Cerebellar nuclear complex (tissue), 1 donor: ENCODE results near the gene AGR2.
A peak's percentile ranks its signal among the peaks of the same experiment; 100 is the strongest.
"Not testable (repeated sequence)": the region's sequence is repeated elsewhere in the genome, so short reads cannot be mapped to it uniquely, and the experiment has no call there.

Experiments
- DNase-seq, 2 experiments: peaks; one replicate each; lab custom pipeline; 2025; lab: John Stamatoyannopoulos, UW

Gene AGR2

DNA sequence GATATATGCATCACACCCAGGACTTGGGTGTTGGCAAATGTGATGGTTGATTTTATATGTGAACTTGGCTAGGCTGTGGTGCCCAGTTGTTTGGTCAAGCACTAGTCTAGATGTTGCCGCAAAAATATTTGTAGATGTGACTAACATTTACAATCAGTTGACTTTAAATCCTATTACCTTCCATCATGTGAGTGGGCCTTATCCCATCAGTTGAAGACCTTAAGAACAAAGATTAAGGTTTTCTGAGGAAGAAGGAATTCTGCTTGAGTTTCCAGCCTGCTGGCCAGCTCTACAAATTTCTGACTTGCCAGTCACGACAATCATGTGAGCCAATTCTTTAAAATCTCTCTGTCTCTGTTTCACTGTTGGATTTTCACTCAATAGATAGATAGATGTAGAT is 30.9 kb downstream of the AGR2 start:
- DNase-seq: no peak

- DNase-seq: no peak
These were observed 31.5 kb downstream of the AGR2 start for GRCh38 chr7:16773326-16773725.

GRCh38 chr7:16770657-16771329 is 34.0 kb downstream of the AGR2 start:
- no peak for DNase-seq

DNA sequence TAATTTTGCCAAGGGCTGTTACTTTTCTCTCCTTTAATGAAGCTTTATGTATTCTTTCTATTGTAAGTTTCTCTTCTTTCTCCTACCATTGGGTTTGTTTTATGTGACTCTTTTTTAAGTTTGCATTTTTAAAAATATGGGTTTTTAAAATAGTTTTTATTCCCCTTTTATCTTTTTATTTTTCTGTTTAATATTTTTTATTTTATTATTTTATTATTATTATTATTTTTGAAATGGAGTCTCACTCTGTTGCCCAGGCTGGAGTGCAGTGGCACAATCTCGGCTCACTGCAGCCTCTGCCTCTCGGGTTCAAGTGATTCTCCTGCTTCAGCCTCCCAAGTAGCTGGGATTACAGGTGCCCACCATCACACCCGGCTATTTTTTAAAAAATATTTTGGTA is 34.8 kb downstream of the AGR2 start:
- not testable (repeated sequence) for DNase-seq

DNA sequence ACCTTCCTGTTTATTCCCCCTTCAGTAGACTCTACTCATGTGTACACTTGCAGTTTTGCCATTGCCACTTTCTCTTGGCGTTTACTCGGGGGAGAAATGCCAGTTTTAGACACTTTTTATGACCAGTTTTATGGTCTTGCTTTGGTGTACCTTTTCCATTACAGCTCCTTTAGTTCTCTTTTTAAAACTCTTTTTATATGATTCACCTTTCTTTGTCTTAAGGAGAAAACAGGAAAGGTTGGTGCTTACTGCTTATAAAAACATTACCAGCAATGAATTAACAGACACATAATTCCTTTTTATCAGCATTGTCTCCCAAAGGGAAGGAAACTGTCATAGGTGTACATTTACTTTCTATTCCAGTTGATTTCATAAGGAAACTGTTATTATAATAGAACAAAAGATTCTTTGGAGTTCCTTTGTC is 39.4 kb downstream of the AGR2 start:
- no peak for DNase-seq

GRCh38 chr7:16764942-16765341 is 39.9 kb downstream of the AGR2 start:
- DNase-seq: no peak

GRCh38 chr7:16762177-16762576 is 42.6 kb downstream of the AGR2 start:
- no peak for DNase-seq

DNA sequence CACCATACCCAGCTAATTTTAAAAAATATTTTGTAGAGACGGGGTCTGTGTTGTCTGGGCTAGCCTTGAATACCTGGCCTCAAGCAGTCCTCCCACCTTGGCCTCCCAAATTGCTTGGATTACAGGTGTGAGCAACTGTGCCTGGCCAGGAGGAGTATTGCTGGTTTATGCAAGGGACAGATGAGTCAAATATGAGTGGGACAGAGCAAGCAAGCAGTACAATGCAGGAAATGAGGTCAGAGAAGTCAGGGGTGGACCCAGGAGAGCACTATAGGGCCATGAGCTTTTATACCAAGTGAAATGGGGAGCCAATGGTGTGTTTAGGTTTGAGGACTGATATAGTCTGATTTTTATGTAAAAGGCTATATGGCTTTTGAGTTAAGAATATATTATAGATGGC is 45.0 kb downstream of the AGR2 start:
- no peak for DNase-seq

GRCh38 chr7:16758631-16759611 is 45.9 kb downstream of the AGR2 start:
- no peak for DNase-seq

DNA sequence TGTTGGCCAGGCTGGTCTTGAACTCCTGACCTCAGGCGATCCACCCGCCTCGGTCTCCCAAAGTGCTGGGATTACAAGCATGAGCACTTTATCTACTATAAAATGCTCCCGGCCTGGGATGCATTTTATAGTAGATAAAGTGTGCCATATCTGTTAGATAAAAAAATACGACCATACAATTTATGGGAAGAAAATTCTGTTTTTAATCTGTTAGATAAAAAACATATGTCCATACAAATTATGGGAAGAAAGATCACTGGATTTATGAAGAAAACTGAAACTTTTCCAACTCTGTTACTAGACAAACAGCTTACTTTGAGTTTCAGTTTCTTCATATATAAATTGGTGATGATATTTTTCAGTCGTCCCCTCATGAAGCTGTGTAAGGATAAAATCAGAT is 46.8 kb downstream of the AGR2 start:
- no peak for DNase-seq

DNA sequence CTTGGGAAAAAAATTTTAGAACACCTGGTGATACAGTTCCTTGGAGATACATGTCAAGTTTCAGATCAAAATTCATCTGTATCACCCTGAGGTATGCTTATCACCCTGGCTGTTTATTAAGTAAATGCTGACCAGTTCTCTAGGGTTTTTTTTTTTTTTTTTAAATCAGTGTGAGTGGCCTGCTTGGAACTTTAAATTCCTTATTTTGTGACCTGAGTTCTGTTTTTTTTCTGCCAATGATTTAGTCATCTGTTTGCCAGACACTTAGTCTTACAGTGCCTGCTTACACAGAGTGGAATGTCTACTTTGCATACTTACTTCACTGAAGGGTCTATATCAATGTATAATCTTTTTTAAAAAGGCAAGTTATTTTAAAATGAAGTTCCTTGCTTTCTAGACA is 49.4 kb downstream of the AGR2 start:
- no peak for DNase-seq

DNA sequence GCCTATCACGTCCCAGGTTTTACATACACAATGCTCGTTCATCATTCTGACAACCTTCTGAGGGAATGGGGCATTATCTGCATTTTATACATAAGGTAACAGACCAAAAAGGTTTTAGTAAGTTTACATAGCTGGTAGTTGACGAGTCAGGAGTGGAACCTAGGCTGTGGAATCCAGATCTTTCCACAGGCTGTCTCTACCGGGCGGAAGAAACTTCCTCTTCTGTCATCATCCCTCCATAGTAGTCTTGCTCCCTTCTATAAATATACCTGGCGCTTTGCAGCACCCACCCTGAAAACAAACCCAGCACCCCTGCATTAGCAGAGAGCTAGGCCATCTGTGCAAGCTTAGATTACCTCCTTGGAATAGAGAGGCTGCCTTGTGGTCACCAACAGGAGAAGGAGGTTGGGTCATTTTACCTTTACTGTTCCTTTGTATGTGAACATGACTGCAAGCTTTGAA is 49.9 kb downstream of the AGR2 start:
- DNase-seq: peak in 1 of 2 experiments; percentile 32

DNA sequence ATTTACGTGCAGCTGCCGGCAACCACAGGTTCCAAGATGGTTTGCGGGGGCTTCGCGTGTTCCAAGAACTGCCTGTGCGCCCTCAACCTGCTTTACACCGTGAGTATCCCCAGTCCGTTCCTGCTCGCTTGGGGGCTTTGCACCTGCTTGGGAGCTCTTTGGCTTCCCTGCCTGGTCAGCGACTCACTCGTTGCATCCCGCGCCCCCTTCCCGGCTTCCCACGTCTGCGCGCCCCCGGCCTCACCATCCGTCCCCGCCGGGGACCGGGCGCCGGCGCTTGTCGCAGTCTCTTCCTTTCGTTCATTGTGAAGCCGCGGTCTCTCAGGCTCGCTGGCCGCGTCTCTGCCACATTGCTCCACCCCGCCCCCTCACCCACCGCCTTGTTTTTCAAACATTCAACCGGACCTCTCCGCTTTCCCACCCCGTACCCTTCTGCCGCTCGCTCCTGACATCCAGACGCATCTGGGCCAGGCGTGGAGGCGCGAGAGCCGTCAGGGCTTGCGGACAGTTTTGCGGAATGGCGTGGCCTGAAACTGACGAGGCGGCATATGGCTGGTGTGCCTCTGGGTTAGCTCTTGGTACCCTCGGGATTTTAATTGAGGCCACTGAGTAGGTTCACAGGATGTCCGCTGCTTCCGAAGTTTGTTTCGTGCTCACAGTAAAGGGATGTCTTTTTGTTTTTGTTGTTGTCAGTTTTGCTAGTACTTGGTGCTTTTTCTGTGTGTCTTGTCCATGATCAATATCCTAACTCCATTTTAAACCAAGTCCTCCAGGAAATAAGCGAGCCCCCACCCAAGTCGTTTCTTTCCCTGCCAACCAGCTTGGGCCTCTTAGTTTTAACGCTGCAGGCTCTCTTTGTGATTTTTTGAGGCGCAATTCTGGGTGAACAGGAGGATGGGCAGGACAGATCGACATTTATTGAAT is 50.6 kb downstream of the AGR2 start:
- DNase-seq: no peak

GRCh38 chr7:16753102-16753931 is 51.5 kb downstream of the AGR2 start, which contains the start of gene TSPAN13:
Gene TSPAN13, plus strand, starts transcription at chr7:16753755. Its CDS starts 213 bp downstream, at chr7:16753968.
- DNase-seq: peak; percentile 29 to 78

DNA sequence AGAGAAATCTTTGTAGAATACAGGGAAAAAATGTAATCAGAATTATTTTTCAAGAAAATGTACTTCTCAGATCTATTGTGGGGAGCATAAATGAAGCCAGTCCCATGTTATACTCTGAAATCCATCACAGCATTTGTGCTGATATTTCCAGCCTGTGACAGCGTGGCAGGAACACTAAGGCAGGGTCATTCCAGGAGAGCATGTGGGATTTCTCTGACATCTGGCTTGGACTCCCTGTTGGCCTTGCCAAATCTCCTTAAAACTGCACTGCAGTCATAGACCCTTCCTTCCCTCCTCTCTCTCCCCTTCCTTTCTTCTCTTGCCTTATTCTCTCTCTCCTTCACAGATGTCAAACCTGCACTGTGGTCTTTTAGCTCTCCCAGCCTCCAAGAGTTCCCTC is 57.7 kb downstream of the AGR2 start:
- no peak for DNase-seq

DNA sequence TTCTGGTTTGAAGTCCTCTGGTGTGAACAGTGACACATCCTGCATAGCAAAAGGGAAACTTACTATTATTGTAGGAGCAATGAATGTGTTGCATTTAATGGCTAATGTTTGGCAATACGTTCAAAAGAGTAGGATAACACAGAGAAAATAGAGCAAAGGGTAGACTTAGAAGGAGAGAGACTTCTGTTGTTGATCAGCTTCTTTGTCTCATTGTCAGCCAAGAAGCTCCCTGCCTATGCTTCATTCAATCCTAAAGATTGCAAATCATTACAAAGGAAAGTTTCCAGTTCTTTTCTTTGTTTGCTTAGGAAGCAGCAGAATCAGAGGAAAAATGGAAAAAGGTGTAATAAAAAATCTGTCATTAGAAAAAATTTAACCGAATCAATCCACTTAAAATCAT is 59.2 kb downstream of the AGR2 start:
- DNase-seq: no peak

- no peak for DNase-seq
These were observed 60.1 kb downstream of the AGR2 start for GRCh38 chr7:16744518-16745250.

DNA sequence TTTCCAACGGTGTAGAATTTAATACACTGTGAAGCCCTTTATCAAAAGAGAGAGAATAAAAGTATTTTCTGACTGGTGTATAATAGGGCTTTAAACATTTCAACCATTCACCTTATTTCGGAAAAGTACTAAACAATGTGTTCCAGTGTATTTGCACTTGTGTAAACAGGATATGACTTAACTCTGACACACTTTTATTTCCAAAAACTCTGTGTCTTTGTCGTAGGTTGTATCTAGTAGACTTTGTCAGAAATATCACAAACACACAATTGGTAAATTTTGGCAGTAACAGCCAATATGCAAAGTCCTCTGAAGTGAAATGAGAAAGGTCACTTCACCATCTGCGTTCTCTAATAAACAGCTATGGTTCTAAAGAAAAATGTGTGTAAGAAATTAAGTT is 61.6 kb downstream of the AGR2 start:
- no peak for DNase-seq

DNA sequence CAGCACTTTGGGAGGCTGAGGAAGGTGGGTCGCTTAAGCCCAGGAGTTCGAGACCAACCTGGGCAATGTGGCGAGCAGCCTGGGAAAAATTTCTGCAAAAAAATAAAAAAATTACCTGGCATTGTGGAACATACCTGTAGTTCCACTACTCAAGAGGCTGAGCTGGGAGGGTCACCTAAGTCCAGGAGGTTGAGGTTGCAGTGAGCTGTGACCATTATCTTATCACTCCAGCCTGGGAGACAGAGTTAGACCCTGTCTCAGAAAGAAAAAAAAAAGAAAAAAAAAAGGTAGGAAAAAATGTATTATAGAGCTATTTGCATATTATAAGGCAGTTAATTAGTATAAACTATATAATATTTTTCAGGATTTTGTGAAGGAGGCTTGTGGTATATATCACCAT is 62.3 kb downstream of the AGR2 start:
- DNase-seq: no peak
